HG02610 (cell line): ENCODE results near the gene PIK3CB.
"Not testable (repeated sequence)": the region's sequence is repeated elsewhere in the genome, so short reads cannot be mapped to it uniquely, and the experiment has no call there.

Experiments used
- ATAC-seq: cut with Tn5 transposase; IDR thresholded peaks from one replicate; pipeline ENCODE4 v1.9.1; 2021; ENCODE audit warnings: mild to moderate bottlenecking, moderate library complexity; ENCODE audit not compliant: unreplicated experiment

The PIK3CB gene

DNA sequence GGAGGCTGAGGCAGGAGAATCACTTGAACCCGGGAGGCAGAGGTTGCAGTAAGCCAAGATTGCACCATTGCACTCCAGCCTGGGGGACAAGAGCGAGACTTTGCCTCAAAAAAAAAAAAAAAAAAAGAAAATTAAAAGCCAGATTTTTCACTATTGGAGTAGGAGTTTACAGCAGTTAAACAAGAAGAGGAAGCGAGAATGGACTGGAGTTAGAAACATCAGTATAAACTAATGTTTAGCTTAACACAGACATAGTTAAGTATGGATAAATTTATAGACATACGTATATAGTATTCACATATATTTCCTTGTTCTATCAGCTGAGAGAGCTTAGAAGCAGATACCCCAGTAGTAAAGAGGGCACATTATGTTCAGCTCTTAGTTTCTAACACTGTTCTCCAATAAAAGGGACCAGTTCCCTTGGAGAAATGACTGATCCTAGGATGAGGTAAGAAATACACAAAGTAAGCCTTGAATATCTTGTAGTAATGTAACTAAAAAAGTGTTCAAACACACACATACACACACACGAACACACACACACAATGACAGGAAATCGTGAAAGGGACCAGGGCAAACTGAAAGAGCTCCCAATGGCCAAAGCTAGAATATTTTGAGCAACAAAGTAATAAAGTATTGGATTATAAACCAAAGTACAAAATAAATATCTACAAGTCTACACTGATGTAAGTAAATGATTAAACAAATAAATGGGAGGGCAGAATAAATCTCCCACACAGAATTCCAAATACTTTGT is 25.1 kb downstream of the PIK3CB start:
- ATAC-seq: no peak

DNA sequence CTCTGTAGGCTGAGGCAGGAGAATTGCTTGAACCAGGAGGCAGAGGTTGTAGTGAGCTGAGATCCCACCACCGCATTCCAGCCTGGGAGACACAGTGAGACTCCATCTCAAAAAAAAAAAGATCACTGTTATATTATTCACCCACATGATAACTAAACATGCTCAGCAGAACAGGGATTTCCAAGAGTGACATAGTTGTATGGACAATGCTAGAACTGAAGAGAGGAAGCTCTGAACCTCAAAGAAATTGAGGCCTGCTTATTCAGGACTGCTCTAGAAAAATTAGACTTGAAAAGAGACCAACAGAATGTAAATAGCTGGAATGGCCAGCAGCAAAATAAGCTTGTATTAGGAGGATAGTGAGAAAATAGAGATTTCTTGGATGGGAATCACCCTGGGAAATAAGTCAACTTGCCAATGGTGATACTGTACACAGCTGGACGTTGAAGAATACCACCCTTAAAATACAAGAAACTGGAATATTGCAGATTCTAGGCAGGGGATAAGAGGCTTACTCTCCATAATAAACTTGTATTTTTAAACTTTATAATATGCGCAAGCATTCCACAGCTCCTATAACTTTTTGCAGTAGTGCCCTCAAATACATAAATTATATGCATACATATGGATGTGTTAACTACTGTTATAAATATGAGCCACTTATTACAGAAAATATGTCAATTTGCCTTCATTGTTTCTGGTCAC is 28.2 kb downstream of the PIK3CB start:
- ATAC-seq: no peak

DNA sequence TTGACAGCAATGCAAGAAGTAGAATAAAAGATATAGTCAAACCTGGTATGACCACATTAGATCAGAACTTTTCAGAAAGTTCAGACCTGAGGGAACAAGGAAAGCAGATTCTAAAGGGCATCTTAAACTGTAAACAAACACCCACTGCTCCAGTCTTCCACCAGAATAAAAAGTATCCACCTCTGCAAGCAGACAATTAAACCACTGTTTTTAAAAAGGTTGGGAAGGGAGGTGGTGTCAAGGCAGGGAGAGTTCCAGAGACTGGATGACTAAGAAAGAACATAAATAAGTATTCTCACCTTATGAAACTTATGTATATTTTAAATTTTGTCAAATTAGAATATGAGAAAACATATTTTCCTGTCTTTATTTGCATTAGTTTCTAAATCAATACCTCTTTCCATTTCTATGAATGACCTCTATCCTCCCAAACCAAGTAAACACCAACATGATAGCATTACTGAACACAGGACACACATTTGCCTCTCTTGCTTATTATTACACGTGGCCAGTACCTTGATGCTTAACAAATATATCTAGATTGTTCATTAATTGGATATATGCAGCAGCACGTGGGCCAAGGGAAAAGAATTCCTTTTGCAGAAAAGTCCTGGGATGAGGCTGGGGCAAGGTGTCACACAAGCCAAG is 31.6 kb downstream of the PIK3CB start:
- ATAC-seq: no peak

DNA sequence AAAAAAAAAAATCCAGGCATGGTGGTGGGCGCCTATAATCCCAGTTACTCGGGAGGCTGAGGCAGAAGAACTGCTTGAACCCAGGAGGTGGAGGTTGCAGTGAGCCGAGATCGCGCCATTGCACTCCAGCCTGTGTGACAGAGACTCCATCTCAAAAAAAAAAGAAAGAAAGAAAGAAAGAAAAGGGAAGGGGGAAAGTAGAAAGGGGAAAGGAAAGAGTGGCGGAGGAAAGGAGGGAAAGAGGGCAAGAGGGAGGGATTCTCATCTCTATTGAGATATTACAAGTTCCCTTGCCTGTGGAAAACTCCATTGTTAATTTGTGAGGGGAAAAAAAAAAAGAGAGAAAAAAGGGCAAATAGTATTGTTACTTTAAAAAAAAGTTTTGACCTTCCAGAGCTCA is 32.5 kb downstream of the PIK3CB start:
- not testable (repeated sequence) for ATAC-seq

DNA sequence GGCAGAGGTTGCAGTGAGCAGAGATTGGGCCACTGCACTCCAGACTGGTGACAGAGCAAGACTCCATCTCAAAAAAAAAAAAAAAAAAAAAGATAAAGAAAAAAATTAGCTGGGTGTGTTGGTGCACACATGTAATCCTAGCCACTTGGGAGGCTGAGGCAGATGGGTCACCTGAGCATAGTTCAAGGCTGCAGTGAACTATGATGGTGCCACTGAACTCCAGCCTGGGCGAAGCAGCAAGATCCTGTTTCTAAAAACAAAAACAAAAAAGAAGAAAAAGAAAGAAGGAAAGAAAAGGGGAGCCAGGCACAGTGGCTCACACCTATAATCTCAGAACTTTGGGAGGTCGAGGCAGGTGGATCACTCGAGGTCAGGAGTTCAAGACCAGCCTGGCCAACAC is 32.9 kb downstream of the PIK3CB start:
- ATAC-seq: no peak

DNA sequence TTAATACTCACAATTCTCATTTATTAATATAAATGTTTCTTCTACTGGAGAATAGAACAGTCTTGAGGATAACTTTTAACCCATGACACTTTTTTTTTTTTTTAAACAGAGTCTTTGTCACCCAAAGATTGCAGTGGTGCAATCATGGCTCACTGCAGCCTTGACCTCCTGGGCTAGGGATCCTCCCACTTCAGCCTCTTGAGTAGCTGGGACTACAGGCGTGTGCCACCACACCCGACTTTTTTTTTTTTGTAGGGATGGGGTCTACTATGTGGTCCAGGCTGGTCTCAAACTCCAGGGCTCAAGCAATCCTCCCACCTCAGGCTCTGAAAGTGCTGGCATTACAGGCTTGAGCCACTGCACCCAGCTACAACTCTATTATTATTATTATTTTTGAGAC is 34.5 kb downstream of the PIK3CB start:
- ATAC-seq: no peak

DNA sequence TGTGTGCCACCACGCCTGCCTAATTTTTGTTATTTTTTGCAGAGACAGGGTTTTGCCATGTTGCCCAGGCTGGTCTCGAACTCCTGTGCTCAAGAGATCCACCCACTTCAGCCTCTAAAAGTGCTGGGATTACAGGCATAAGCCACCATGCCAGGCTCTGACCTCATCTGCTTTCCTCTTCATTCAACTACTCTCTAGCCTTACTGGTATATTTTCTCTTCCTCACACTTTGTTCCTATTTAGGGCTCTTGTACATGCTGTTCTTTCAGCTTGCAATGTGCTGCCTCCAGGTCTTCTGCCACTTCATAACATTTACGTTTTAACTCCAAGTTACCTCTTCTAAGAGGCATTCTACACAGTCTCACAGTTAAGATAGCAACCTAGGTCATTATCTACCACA is 34.9 kb downstream of the PIK3CB start:
- ATAC-seq: no peak

DNA sequence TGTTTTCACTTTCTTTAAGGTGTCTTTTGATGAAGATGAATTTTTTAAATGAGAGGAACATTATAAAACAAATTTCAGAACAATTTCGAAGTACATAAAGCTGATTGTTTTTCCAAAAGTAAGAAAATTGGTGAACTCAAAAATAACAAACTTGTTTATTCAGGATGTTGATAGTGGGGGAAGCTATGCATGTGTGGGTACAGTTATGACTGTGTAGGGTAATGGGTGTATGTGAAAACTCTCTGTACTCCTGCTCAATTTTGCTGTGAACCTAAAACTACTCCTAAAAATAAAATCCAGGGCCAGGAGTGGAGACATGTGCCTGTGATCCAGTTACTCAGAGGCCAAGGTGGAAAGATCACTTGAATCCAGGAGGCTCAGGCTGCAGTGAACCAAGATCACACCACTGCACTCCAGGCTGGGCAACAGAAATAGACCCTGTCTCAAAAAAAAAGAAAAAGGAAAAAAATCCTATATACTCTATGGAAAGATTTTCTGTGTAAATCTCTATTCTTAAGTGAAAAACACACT is 37.2 kb downstream of the PIK3CB start:
- ATAC-seq: no peak

DNA sequence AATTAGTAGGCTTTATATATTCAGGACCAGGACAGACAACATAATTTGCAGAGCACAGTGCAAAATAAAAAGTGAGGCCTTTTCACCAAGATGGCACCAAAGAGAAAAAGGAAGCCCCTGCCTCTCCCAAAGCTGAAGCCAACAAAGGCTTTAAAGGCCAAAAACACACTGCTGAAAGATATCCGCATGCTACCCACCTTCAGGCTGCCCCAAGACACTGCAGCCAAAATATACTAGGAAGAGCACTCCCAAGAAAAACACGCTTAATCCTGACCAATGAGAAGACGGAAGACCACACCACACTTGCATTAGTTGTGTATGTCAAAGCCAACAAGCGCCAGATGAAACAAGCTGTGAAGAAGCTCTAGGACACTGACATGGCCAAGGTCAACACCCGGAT is 38.0 kb downstream of the PIK3CB start:
- ATAC-seq: no peak

DNA sequence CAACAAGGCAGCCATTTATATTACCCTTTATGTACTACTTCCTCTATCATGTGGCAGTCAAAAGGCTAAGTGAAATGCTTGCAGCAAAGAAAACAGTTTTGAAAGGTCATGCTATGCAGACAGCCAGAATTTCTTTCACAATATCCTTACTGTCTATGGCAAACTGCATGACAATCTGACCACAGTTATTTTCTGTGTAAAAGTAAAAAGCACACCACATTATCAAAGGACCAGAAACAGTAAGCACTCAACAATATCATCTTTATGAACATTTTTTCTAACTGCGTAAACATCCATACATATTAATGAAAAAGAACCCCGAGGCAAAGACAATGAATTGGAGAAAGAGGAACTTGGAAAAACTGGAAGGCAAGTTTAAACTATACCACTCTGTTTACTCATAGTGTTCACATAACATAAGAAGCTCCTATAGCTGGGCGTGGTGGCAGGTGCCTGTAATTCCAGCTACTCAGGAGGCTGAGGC is 47.9 kb downstream of the PIK3CB start:
- ATAC-seq: no peak

DNA sequence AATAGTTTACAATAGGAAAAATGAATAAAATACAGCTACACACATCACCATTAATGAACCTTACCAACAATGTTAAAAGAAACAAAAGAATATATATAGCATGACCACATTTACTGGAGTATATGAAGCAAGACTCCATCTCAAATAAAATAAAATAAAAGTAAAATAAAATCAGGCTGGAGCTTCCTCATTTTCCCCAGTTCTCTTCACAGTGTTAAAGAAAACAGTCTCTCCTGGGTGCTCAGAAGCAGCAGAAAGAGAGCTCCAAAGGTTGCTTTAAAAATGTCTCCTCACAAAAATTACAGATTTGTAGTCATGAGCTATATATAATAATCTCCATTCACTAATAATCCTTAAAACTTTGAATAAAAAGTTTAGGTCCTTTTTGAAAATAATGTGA is 48.8 kb downstream of the PIK3CB start:
- ATAC-seq: no peak

DNA sequence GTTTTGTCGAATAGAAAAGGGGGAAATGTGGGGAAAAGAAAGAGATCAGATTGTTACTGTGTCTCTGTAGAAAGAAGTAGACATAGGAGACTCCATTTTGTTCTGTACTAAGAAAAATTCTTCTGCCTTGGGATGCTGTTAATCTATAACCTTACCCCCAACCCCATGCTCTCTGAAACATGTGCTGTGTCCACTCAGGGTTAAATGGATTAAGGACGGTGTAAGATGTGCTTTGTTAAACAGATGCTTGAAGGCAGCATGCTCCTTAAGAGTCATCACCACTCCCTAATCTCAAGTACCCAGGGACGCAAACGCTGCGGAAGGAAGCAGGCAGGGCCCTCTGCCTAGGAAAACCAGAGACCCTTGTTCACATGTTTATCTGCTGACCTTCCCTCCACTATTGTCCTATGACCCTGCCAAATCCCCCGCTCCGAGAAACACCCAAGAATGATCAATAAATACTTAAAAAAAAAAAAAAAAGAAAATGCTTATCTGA is 49.3 kb downstream of the PIK3CB start:
- not testable (repeated sequence) for ATAC-seq

DNA sequence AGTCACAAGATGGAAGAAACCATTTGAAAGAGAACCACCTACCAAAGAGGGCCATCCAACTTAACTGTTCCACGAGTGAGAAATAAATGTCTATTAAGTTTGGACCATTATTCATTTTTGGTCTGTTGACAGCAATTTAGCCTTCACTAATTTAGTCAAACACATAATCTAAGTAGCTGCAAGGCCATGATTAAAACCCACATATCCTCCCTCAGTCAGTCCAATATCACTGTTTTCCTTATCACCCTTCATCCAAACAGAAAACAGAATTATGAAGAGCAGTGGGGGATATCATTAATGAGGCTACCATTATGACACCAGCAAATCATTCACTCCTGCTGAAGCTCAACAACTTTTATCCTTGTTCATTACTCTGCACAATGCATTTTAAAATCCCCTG is 52.0 kb downstream of the PIK3CB start:
- ATAC-seq: no peak

DNA sequence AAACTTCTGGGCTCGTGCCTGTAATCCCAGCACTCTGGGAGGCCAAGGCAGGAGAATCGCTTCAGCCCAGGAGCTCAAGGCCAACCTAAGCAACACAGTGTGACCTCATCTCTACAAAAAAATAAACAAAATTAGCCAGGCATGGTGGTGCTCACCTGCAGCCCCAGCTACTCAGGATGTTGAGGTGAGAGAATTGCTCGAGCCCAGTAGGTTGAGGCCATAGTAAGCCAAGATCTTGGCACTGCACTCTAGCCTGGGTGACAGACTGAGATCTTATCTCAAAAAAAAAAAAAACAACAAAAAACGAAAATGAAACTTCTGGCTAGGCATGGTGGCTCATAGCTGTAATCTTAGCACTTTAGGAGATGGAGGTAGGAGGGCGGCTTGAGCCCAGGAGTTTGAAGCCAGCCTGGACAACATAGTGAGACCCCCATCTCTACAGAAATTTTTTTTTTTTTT is 53.7 kb downstream of the PIK3CB start:
- peak; percentile 72 for ATAC-seq

DNA sequence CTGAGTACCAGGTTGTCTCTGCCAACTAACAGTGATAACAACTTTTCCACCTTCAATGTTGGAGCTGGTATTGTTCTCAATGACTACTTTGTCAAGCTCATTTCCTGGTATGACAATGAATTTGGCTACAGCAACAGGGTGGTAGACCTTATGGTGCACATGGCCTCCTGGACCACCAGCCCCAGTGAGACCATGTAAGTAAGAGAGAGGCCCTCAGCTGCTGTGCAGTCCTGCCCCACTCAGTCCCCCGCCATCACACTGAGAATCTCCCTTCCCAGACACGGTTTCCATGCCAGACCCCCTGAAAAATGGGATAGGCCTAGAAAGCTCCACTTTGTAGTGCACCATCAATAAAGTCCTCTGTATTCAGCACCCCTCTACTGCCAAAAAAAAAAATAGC is 56.1 kb downstream of the PIK3CB start:
- no peak for ATAC-seq

DNA sequence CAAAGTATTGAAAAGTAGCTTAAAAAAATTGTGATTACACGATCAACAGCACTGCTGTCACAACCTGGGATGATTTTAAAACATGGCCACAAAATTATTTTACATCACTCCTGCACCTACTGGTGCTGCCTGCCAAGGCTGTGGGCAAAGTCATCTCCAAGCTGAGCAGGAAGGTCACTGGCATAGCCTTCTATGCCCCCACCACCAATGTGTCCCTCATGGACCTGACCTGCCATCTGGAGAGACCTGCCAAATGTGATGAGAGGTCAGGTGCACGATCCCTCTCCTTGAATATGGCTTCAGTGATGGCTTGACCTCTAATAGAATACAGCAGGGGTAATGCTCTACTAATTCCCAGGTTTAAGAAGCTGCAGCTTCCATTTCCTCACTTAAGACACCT is 57.8 kb downstream of the PIK3CB start:
- ATAC-seq: no peak

DNA sequence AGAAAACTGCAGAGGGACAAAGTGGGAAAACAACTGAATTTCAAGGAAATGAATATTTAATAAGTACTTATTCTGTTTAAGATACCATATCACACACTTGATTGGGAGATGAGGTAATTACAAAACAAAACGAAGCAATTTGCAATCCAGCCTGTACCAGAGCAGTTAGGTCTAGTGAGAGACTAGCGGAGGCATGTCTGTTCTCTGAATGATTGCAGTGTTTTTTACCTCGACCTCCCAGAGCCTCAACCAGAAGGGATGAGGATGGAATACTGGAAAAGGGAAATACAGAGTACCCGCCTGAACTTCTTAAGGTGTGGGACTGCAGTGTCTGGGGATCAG is 59.5 kb downstream of the PIK3CB start:
- no peak for ATAC-seq

DNA sequence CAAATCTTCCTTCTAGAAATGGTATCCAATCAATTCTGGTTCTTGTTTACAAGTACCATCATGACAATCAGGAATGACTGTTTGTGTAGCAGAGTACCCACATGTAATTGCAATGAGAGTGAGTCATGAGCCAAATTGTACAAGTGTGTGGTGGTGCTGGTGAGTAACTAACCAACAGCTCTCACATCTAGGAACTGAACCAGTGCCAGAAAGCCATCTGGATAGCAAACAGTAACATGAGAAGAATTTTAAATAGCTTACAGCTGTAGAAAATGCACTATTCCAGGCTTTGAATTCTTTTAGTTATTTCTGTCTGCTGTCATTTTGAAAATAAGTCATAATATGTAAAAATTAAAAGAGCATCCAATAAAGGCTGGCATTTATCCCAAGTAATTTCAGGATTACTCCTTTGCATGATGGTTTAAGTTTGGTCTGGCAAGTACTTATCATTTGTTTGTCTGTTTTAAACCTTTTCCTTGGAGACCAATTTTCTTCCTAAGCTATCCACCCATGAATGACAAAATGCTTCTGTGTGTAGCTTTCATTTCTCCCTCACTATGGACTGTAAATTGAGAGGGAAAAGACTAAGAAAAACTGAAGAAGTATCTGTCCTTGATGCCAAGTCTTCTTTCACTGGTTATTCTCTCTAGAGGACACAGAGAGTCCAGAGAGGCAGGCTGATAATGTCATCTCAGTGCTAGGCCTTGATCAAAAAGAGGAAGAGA is 60.0 kb downstream of the PIK3CB start:
- peak; percentile 81 for ATAC-seq

DNA sequence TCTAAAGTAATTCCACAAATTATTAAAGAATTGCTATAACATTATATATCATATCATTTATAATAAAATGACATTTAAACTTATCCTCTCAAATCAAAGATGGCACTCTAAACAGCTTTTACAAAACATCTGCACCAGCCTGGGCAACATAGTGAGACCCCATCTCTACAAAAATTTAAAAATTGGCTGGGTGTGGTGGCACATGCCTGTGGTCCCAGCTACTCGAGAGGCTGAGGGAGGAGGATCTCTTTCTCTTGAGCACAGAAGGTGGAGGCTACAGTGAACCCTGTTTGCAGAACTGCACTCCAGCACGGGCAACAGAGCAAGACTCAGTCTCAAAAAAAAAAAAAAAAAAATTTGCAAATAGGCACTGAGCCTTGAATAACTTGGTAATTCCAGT is 63.1 kb downstream of the PIK3CB start:
- no peak for ATAC-seq

DNA sequence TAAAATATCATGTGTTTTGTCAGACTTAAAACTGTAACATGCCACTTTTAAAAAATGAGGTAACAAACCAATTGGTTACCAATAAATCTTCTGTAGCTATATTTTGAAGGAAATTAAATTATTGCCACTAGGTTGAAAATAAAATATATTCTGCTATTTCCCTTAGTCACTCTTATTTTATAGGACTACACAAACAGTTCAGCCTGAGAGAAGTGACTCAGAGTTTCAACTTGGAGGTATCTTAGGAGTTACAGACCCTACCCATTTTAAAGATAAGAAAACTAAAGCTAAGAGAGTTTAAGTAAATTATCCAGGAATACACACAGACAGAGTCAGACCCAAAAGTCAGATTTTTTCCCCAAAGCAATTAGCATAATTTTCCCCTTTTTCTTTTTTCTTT is 65.1 kb downstream of the PIK3CB start:
- no peak for ATAC-seq

DNA sequence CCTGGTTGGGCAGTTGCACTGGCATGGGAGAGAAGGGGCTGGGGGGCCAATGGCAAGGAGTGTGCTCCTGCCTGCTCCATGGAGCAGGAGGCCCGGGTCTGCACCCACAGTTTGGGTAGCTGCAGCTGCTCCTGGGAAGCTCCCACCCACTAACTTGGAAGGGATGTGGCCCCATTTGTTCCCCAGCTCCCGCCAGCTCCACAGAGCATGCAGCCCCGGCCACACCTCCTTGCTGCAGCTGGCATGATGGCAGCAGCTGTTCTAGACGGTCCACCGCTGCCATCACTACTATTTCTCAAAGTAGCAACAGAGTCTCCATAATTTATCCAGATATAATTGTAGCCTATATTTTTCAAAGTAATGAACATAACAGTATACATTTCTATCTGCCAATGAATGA is 65.8 kb downstream of the PIK3CB start:
- ATAC-seq: no peak
